H9 (cell line): ENCODE data around the gene RASL10B. TPM values are rescaled to one million over a fixed set of nuclear protein-coding genes. Genes with fewer than 3 reads are reported as not detected.
A peak's percentile ranks its signal among the peaks of the same experiment; 100 is the strongest.

ENCODE experiments used
- DNase-seq: peaks from one replicate; pipeline ENCODE4 v3.0.0-alpha.2; 2017
- H2AFZ ChIP-seq: one replicate; pipeline ENCODE4 v1.6.1; 2013; ENCODE audit warnings: mild to moderate bottlenecking, low read length, control low read depth, moderate library complexity
- H2AK5ac ChIP-seq: 2 replicates; pipeline ENCODE4 v1.6.1; 2013; ENCODE audit warnings: low read length, control low read depth, mixed read lengths; ENCODE audit not compliant: insufficient read length
- H2BK120ac ChIP-seq: one replicate; pipeline ENCODE4 v1.6.1; 2013; ENCODE audit warnings: low read depth, mild to moderate bottlenecking, low read length, control low read depth, inconsistent platforms; ENCODE audit not compliant: poor library complexity, severe bottlenecking
- H2BK12ac ChIP-seq: 2 replicates; pipeline ENCODE4 v1.6.1; 2013; ENCODE audit warnings: low read length, control low read depth, mixed read lengths, low read depth; ENCODE audit not compliant: insufficient read length
- H2BK15ac ChIP-seq: 2 replicates; pipeline ENCODE4 v1.6.1; 2013; ENCODE audit warnings: low read depth, low read length, control low read depth
- H2BK20ac ChIP-seq: one replicate; pipeline ENCODE4 v1.6.1; 2013; ENCODE audit warnings: low read depth, mild to moderate bottlenecking, low read length, control low read depth, inconsistent platforms; ENCODE audit not compliant: poor library complexity, severe bottlenecking
- H2BK5ac ChIP-seq: 2 replicates; pipeline ENCODE4 v1.6.1; 2013; ENCODE audit warnings: low read length, control low read depth, mixed read lengths; ENCODE audit not compliant: insufficient read length
- H3K14ac ChIP-seq: 2 replicates; pipeline ENCODE4 v1.6.1; 2013; ENCODE audit warnings: low read length, control low read depth; ENCODE audit not compliant: insufficient read depth
- H3K18ac ChIP-seq: 2 replicates; pipeline ENCODE4 v1.6.1; 2013; ENCODE audit warnings: low read depth, mild to moderate bottlenecking, mixed read lengths, low read length, control low read depth; ENCODE audit not compliant: insufficient read length
- H3K23ac ChIP-seq: 2 replicates; pipeline ENCODE4 v1.6.1; 2013; ENCODE audit warnings: low read length, control low read depth, mixed read lengths, low read depth; ENCODE audit not compliant: insufficient read length
- H3K23me2 ChIP-seq: 2 replicates; pipeline ENCODE4 v1.6.1; 2013; ENCODE audit warnings: low read depth, mild to moderate bottlenecking, mixed read lengths, low read length, control low read depth; ENCODE audit not compliant: insufficient read length, poor library complexity, severe bottlenecking
- H3K27ac ChIP-seq: 2 replicates; pipeline ENCODE4 v1.5.1; 2013; ENCODE audit warnings: low read length, control low read depth, mixed read lengths, low read depth; ENCODE audit not compliant: insufficient read length
- H3K27me3 ChIP-seq: 2 replicates; pipeline ENCODE4 v1.6.1; 2013; ENCODE audit warnings: low read length, control low read depth, inconsistent platforms; ENCODE audit not compliant: insufficient read depth
- H3K4ac ChIP-seq: 2 replicates; pipeline ENCODE4 v1.6.1; 2013; ENCODE audit warnings: low read depth, mild to moderate bottlenecking, control low read depth, inconsistent platforms, low read length, moderate library complexity
- H3K4me1 ChIP-seq: 2 replicates; pipeline ENCODE4 v1.6.1; 2013; ENCODE audit warnings: low read length, control low read depth, inconsistent platforms; ENCODE audit not compliant: insufficient read depth
- H3K4me2 ChIP-seq: 2 replicates; pipeline ENCODE4 v1.6.1; 2013; ENCODE audit warnings: low read length, control low read depth, mixed read lengths; ENCODE audit not compliant: insufficient read length, insufficient read depth
- H3K56ac ChIP-seq: 2 replicates; pipeline ENCODE4 v1.6.1; 2013; ENCODE audit warnings: low read depth, mild to moderate bottlenecking, mixed read lengths, low read length, control low read depth; ENCODE audit not compliant: insufficient read length
- H3K79me1 ChIP-seq: 2 replicates; pipeline ENCODE4 v1.6.1; 2013; ENCODE audit warnings: low read depth, mild to moderate bottlenecking, moderate library complexity, low read length, control low read depth, inconsistent platforms; ENCODE audit not compliant: insufficient read depth, poor library complexity, severe bottlenecking
- H3K79me2 ChIP-seq: 2 replicates; pipeline ENCODE4 v1.6.1; 2013; ENCODE audit warnings: low read length, control low read depth, inconsistent platforms; ENCODE audit not compliant: insufficient read depth
- H3K9ac ChIP-seq: 2 replicates; pipeline ENCODE4 v1.6.1; 2013; ENCODE audit warnings: low read length, control low read depth, mixed read lengths; ENCODE audit not compliant: insufficient read length; ENCODE audit errors: extremely low read depth
- H3K9me3 ChIP-seq: one replicate; pipeline ENCODE4 v1.6.1; 2013; ENCODE audit warnings: low read depth, low read length, inconsistent platforms; ENCODE audit not compliant: control insufficient read depth
- H3T11ph ChIP-seq: one replicate; pipeline ENCODE4 v1.6.1; 2013; ENCODE audit warnings: mild to moderate bottlenecking, low read length, control low read depth, inconsistent platforms
- H4K20me1 ChIP-seq: one replicate; pipeline ENCODE4 v1.6.1; 2013; ENCODE audit not compliant: control insufficient read depth, insufficient read length, insufficient read depth
- H4K5ac ChIP-seq: 2 replicates; pipeline ENCODE4 v1.6.1; 2013; ENCODE audit warnings: low read depth, mild to moderate bottlenecking, mixed read lengths, low read length, control low read depth; ENCODE audit not compliant: insufficient read length
- H4K8ac ChIP-seq: replicated peaks from 2 replicates; pipeline ENCODE4 v1.6.1; 2013; ENCODE audit warnings: low read length, control low read depth, mixed read lengths, low read depth; ENCODE audit not compliant: insufficient read length
- H4K91ac ChIP-seq: 2 replicates; pipeline ENCODE4 v1.6.1; 2013; ENCODE audit warnings: low read depth, mild to moderate bottlenecking, moderate library complexity, mixed read lengths, low read length, control low read depth; ENCODE audit not compliant: insufficient read length
- H3K27ac Mint-ChIP-seq, 3 experiments: 2 replicates in 2 of 3; 3 replicates in 1 of 3; pipeline ENCODE4 v1.8.0; 2020 to 2021; ENCODE audit warnings: mixed read lengths in 3 of 3, mild to moderate bottlenecking in 1 of 3, moderate library complexity in 1 of 3
- H3K27me3 Mint-ChIP-seq: 2 replicates; pipeline ENCODE4 v1.8.0; 2021; ENCODE audit warnings: low read depth, mild to moderate bottlenecking, moderate library complexity, mixed read lengths
- H3K36me3 Mint-ChIP-seq, 3 experiments: 2 replicates in 2 of 3; 3 replicates in 1 of 3; pipeline ENCODE4 v1.8.0; 2020 to 2021; ENCODE audit warnings: low read depth in 3 of 3, mixed read lengths in 3 of 3; ENCODE audit not compliant: insufficient read depth in 1 of 3
- H3K4me1 Mint-ChIP-seq, 2 experiments: 2 replicates each; pipeline ENCODE4 v1.8.0; 2020; ENCODE audit warnings: mixed read lengths in 2 of 2
- H3K4me3 Mint-ChIP-seq, 2 experiments: 2 replicates in 1 of 2; 3 replicates in 1 of 2; pipeline ENCODE4 v1.8.0; 2020 to 2021; ENCODE audit warnings: mild to moderate bottlenecking in 2 of 2, mixed read lengths in 2 of 2, moderate library complexity in 1 of 2
- H3K9me3 Mint-ChIP-seq, 2 experiments: 2 replicates in 1 of 2; 3 replicates in 1 of 2; pipeline ENCODE4 v1.8.0; 2020; ENCODE audit warnings: mild to moderate bottlenecking in 2 of 2, mixed read lengths in 2 of 2, moderate library complexity in 1 of 2
- CTCF ChIP-seq: fragments of 200-600 bp; sonication (generic); conservative IDR thresholded peaks from 3 replicates; pipeline ENCODE4 v1.8.0; 2021; ENCODE audit warnings: antibody characterized with exemption, mild to moderate bottlenecking
- WGBS: extraction: QIAGEN DNeasy Blood & Tissue Kit; methylation state at CpG from one replicate; pipeline ENCODE4 v1.1.7; 2013; ENCODE audit warnings: missing lambda C conversion rate, low lambda C conversion rate, mixed read lengths; ENCODE audit not compliant: insufficient read length; ENCODE audit errors: extremely low coverage; 5-methylcytosine and 5-hydroxymethylcytosine counted together
- total RNA-seq: library from RNA; stranded (reverse); gene quantifications from 2 replicates; pipeline ENCODE4 v1.2.1, GENCODE V29; 2021

Gene RASL10B
- total RNA-seq, 1 experiment from 2014 or later = 15.9 TPM

GRCh38 chr17:35683591-35683990 lies 47.8 kb upstream of the RASL10B start:
- peaks cover 23 to 28% of the 10 kb centered on the region in 2 experiments for H3K4me1 Mint-ChIP-seq
- Histone ChIP-seq H4K5ac (no peak overlapping the region), H2AFZ (no peak overlapping the region), H3K9me3 (no peaks in the 10 kb centered on the region), H4K20me1 (no peaks in the 10 kb centered on the region), H3K27me3 (no peaks in the 10 kb centered on the region), H3K56ac (no peak overlapping the region), H3K18ac (no peak overlapping the region), H3K23ac (no peak overlapping the region), H3K4ac (no peak overlapping the region), H3K23me2 (no peaks in the 10 kb centered on the region), H4K91ac (no peak overlapping the region), H3K14ac (no peak overlapping the region), H2BK5ac (no peak overlapping the region), H2BK120ac (no peak overlapping the region), H3K79me1 (no peaks in the 10 kb centered on the region), H2BK15ac (no peak overlapping the region), H2AK5ac (no peak overlapping the region), H3K4me1 (0 out of 2 replicates have a peak, but pooled peaks cover 4% of the 10 kb centered on the region), H3K79me2 (no peaks in the 10 kb centered on the region), H2BK20ac (no peak overlapping the region), H3K9ac (no peak overlapping the region), H4K8ac (no peak overlapping the region), H3K27ac (no peak overlapping the region), H2BK12ac (no peak overlapping the region), H3T11ph (no peak overlapping the region), H3K4me2 (no peak overlapping the region)
- H3K9me3 Mint-ChIP-seq = no peaks in the 10 kb centered on the region
- no peak overlapping the region for H3K4me3 Mint-ChIP-seq
- no peak for TF ChIP-seq CTCF
- H3K27ac Mint-ChIP-seq = peak overlapping the region in 1 of 3 experiments; percentile 38; a peak in 1 of 7 replicates
- no peak for DNase-seq
- H3K27me3 Mint-ChIP-seq = no peaks in the 10 kb centered on the region
- WGBS = no CpG with 5 or more reads among the region's 4 CpGs
- peaks cover 16 to 54% (median 39%) of the 10 kb centered on the region in 3 experiments; a peak in 6 of 7 replicates for H3K36me3 Mint-ChIP-seq
